ENCODE results near the gene FAM78B. TPM values are rescaled to one million over a fixed set of nuclear protein-coding genes. Genes with fewer than 3 reads are reported as not detected.

FAM78B gene
- total and polyA plus RNA-seq, 4 donors, result 0.30 to 1.4 (median 0.46) TPM

- H3K4me3 ChIP-seq, result no peak overlapping the region
- no peak for ATAC-seq (ENCODE audit: insufficient read depth, low FRiP score)
- H3K27me3 ChIP-seq (ENCODE audit: control insufficient read depth in 3 of 3, insufficient read depth in 3 of 3, low read length in 2 of 3), result peaks cover 0 to 4% (median 0%) of the 10 kb centered on the region in 3 donors
- WGBS, 2 donors, result 60 to 76% methylated on average over 3 of the region's 3 CpGs
- H3K9me3 ChIP-seq (ENCODE audit: control insufficient read depth in 4 of 4, insufficient read depth in 3 of 4, low read length in 3 of 4), result peaks cover 0 to 2% (median 0%) of the 10 kb centered on the region in 4 donors
- TF ChIP-seq, protein P1, sequence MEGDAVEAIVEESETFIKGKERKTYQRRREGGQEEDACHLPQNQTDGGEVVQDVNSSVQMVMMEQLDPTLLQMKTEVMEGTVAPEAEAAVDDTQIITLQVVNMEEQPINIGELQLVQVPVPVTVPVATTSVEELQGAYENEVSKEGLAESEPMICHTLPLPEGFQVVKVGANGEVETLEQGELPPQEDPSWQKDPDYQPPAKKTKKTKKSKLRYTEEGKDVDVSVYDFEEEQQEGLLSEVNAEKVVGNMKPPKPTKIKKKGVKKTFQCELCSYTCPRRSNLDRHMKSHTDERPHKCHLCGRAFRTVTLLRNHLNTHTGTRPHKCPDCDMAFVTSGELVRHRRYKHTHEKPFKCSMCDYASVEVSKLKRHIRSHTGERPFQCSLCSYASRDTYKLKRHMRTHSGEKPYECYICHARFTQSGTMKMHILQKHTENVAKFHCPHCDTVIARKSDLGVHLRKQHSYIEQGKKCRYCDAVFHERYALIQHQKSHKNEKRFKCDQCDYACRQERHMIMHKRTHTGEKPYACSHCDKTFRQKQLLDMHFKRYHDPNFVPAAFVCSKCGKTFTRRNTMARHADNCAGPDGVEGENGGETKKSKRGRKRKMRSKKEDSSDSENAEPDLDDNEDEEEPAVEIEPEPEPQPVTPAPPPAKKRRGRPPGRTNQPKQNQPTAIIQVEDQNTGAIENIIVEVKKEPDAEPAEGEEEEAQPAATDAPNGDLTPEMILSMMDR (IDR thresholded peaks at IDR 0.05; ENCODE audit: control extremely low read depth, extremely low read depth), result no peak
- no peak for DNase-seq
- no peaks in the 10 kb centered on the region for H3K36me3 ChIP-seq (ENCODE audit: control insufficient read depth in 4 of 4, insufficient read depth in 4 of 4, low read length in 4 of 4)
- H3K9ac ChIP-seq (ENCODE audit: insufficient read depth in 1 of 2, low read length in 2 of 2), result no peak overlapping the region
- no peaks in the 10 kb centered on the region for H3K4me1 ChIP-seq (ENCODE audit: control insufficient read depth in 5 of 5, insufficient read depth in 5 of 5, low read length in 5 of 5)
- H3K27ac ChIP-seq (ENCODE audit: low read depth in 1 of 2, low read length in 1 of 2), result no peak overlapping the region
Observed at GRCh38 chr1:166136222-166136621, 30.6 kb downstream of the FAM78B start.

GRCh38 chr1:166133857-166134256 is 32.9 kb downstream of the FAM78B start:
- Histone ChIP-seq H3K27me3 (ENCODE audit: control insufficient read depth in 3 of 3, insufficient read depth in 3 of 3, low read length in 2 of 3) (peaks cover 0 to 4% (median 0%) of the 10 kb centered on the region in 3 donors), H3K9me3 (ENCODE audit: control insufficient read depth in 4 of 4, insufficient read depth in 3 of 4, low read length in 3 of 4) (peaks cover 0 to 2% (median 0%) of the 10 kb centered on the region in 4 donors), H3K4me1 (ENCODE audit: control insufficient read depth in 5 of 5, insufficient read depth in 5 of 5, low read length in 5 of 5) (no peaks in the 10 kb centered on the region), H3K36me3 (ENCODE audit: control insufficient read depth in 4 of 4, insufficient read depth in 4 of 4, low read length in 4 of 4) (no peaks in the 10 kb centered on the region), H3K9ac (ENCODE audit: insufficient read depth in 1 of 2, low read length in 2 of 2) (no peak overlapping the region), H3K4me3 (no peak overlapping the region), H3K27ac (ENCODE audit: low read depth in 1 of 2, low read length in 1 of 2) (no peak overlapping the region)
- no peak for ATAC-seq (ENCODE audit: insufficient read depth, low FRiP score)
- WGBS, 2 donors, result 85 to 94% methylated on average over 4 of the region's 4 CpGs
- no peak for DNase-seq
- TF ChIP-seq, protein P1 (IDR thresholded peaks at IDR 0.05; ENCODE audit: control extremely low read depth, extremely low read depth), result no peak

DNA sequence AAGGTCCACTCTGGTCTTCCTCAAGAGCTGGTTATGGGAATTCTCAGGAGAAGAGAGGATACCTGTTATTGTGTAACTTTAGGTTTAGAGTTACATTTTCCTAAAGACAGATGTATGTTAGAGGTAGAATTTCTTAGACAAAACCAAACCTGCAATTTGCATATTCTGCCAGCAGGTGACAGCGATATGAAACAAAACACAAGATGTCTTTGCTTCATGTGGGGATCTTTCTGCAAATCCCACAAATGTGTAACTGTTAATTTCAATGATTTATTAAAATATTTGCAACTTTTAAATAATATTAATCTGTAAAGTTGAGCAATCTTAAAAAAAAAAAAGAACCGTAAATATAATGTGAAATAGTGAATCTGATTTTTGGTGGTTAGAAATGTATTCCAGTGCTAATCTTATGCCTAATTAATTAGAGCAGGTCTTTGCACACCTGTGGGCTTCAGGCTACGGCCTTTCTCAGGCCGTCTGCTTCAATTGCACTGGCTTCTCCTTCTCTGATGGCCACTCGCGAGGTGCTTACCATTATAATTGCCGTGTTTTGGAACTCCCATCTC is 33.4 kb downstream of the FAM78B start:
- peaks cover 0 to 2% (median 0%) of the 10 kb centered on the region in 4 donors for H3K9me3 ChIP-seq (ENCODE audit: control insufficient read depth in 4 of 4, insufficient read depth in 3 of 4, low read length in 3 of 4)
- peaks cover 0 to 4% (median 0%) of the 10 kb centered on the region in 3 donors for H3K27me3 ChIP-seq (ENCODE audit: control insufficient read depth in 3 of 3, insufficient read depth in 3 of 3, low read length in 2 of 3)
- no peak overlapping the region for H3K9ac ChIP-seq (ENCODE audit: insufficient read depth in 1 of 2, low read length in 2 of 2)
- TF ChIP-seq, protein P1 (IDR thresholded peaks at IDR 0.05; ENCODE audit: control extremely low read depth, extremely low read depth), result no peak
- H3K4me1 ChIP-seq (ENCODE audit: control insufficient read depth in 5 of 5, insufficient read depth in 5 of 5, low read length in 5 of 5), result no peaks in the 10 kb centered on the region
- H3K4me3 ChIP-seq, result no peak overlapping the region
- no peaks in the 10 kb centered on the region for H3K36me3 ChIP-seq (ENCODE audit: control insufficient read depth in 4 of 4, insufficient read depth in 4 of 4, low read length in 4 of 4)
- WGBS, 2 donors, result 93% methylated on average over 7 of the region's 7 CpGs
- ATAC-seq (ENCODE audit: insufficient read depth, low FRiP score), result no peak
- no peak for DNase-seq
- H3K27ac ChIP-seq (ENCODE audit: low read depth in 1 of 2, low read length in 1 of 2), result no peak overlapping the region

GRCh38 chr1:166132496-166132895 is 34.3 kb downstream of the FAM78B start:
- no peaks in the 10 kb centered on the region for H3K4me1 ChIP-seq (ENCODE audit: control insufficient read depth in 5 of 5, insufficient read depth in 5 of 5, low read length in 5 of 5)
- ATAC-seq (ENCODE audit: insufficient read depth, low FRiP score) (no peak), DNase-seq (no peak)
- no peak overlapping the region for H3K4me3 ChIP-seq
- no peak overlapping the region for H3K27ac ChIP-seq (ENCODE audit: low read depth in 1 of 2, low read length in 1 of 2)
- TF ChIP-seq, protein P1 (IDR thresholded peaks at IDR 0.05; ENCODE audit: control extremely low read depth, extremely low read depth), result no peak
- no peak overlapping the region for H3K9ac ChIP-seq (ENCODE audit: insufficient read depth in 1 of 2, low read length in 2 of 2)
- H3K36me3 ChIP-seq (ENCODE audit: control insufficient read depth in 4 of 4, insufficient read depth in 4 of 4, low read length in 4 of 4), result no peaks in the 10 kb centered on the region
- peaks cover 0 to 4% (median 0%) of the 10 kb centered on the region in 3 donors for H3K27me3 ChIP-seq (ENCODE audit: control insufficient read depth in 3 of 3, insufficient read depth in 3 of 3, low read length in 2 of 3)
- peaks cover 0 to 2% (median 0%) of the 10 kb centered on the region in 4 donors for H3K9me3 ChIP-seq (ENCODE audit: control insufficient read depth in 4 of 4, insufficient read depth in 3 of 4, low read length in 3 of 4)
